DND-41 (cell line): ENCODE results near the gene ANO2.

ENCODE experiments used
- ATAC-seq: fragments of 200-7000 bp; cut with Tn5 transposase; 3 replicates; pipeline ENCODE4 v1.9.1; 2021; ENCODE audit warnings: low read depth; ENCODE audit not compliant: insufficient read depth
- DNase-seq: peaks from one replicate; pipeline ENCODE4 v3.0.0-alpha.2; 2020
- H2AFZ ChIP-seq: 2 replicates; pipeline ENCODE4 v1.6.0; 2012; ENCODE audit warnings: low read depth, low read length
- H3K27ac ChIP-seq: 2 replicates; pipeline ENCODE4 v1.5.1; 2012; ENCODE audit warnings: low read length, inconsistent platforms
- H3K27me3 ChIP-seq: fragments of 200-600 bp; sonication (generic); 2 replicates; pipeline ENCODE4 v1.6.0; 2012; ENCODE audit warnings: low read length, mild to moderate bottlenecking, inconsistent platforms; ENCODE audit not compliant: insufficient read depth, poor library complexity
- H3K36me3 ChIP-seq: 2 replicates; pipeline ENCODE4 v1.5.1; 2012; ENCODE audit warnings: low read length, inconsistent platforms; ENCODE audit not compliant: insufficient read depth
- H3K4me1 ChIP-seq: 2 replicates; pipeline ENCODE4 v1.5.1; 2012; ENCODE audit warnings: mild to moderate bottlenecking, low read length; ENCODE audit not compliant: insufficient read depth
- H3K4me2 ChIP-seq: 2 replicates; pipeline ENCODE4 v1.6.0; 2012; ENCODE audit warnings: mild to moderate bottlenecking, moderate library complexity, low read length, inconsistent platforms; ENCODE audit not compliant: insufficient read depth
- H3K4me3 ChIP-seq, 2 experiments: fragments of 200-600 bp in 1 of 2; shearing (Covaris generic) in 1 of 2; 2 replicates each; pipeline ENCODE4 v1.5.1; 2012 to 2016; ENCODE audit warnings: inconsistent platforms in 2 of 2, low read length in 2 of 2, mild to moderate bottlenecking in 2 of 2, low read depth in 1 of 2, moderate library complexity in 1 of 2
- H3K79me2 ChIP-seq: 2 replicates; pipeline ENCODE4 v1.6.0; 2012; ENCODE audit warnings: low read length, inconsistent platforms; ENCODE audit not compliant: insufficient read depth
- H3K9ac ChIP-seq: 2 replicates; pipeline ENCODE4 v1.6.0; 2012; ENCODE audit warnings: low read depth, mild to moderate bottlenecking, inconsistent platforms, low read length, moderate library complexity
- H3K9me3 ChIP-seq: 2 replicates; pipeline ENCODE4 v1.5.1; 2012; ENCODE audit warnings: low read length, moderate library complexity, mild to moderate bottlenecking, inconsistent platforms; ENCODE audit not compliant: insufficient read depth, severe bottlenecking
- H4K20me1 ChIP-seq: 2 replicates; pipeline ENCODE4 v1.6.0; 2012; ENCODE audit warnings: low read length; ENCODE audit not compliant: insufficient read depth
- CTCF ChIP-seq: IDR thresholded peaks from 2 replicates; pipeline ENCODE4 v1.5.1; 2012; ENCODE audit warnings: borderline replicate concordance, low read length, moderate library complexity, mild to moderate bottlenecking; ENCODE audit not compliant: poor library complexity, severe bottlenecking; ENCODE audit errors: extremely low read depth
- EZH2 ChIP-seq: IDR thresholded peaks from 3 replicates; pipeline ENCODE4 v1.6.1; 2012; ENCODE audit warnings: borderline replicate concordance, low read depth, mild to moderate bottlenecking, moderate library complexity, low read length, inconsistent platforms; ENCODE audit not compliant: severe bottlenecking

ANO2 gene

GRCh38 chr12:5794156-5794555 is 150.9 kb downstream of the ANO2 start:
- DNase-seq (no peak), ATAC-seq (no peak)
- Histone ChIP-seq H3K4me2 (no peak overlapping the region), H3K4me3 (no peak overlapping the region), H3K9ac (no peak overlapping the region), H3K79me2 (no peaks in the 10 kb centered on the region), H3K36me3 (no peaks in the 10 kb centered on the region), H3K9me3 (no peaks in the 10 kb centered on the region), H2AFZ (no peak overlapping the region), H3K27me3 (peaks cover 11% of the 10 kb centered on the region), H4K20me1 (no peaks in the 10 kb centered on the region), H3K4me1 (no peaks in the 10 kb centered on the region), H3K27ac (no peak overlapping the region)
- TF ChIP-seq CTCF, result no peak
- no peak for TF ChIP-seq EZH2

DNA sequence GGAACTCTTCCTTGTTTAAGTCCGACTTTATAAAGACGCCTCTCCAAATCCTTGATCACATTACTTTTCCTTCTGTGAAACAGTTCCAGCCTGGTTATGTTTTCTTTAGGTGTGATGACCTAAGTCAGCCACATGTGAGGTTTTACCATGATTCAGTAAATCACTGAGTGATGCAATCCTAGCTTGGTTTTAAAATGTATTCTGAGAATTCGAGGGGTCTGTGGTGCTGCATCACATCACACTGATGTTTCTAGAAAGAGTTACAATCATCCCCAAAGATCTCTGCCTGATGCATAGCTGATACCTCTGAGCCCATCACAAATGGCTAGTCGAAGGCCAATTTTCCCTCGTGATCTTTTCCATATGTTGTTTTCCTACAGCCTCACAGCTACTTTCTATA is 152.7 kb downstream of the ANO2 start:
- DNase-seq (no peak), ATAC-seq (no peak)
- Histone ChIP-seq H3K27ac (no peak overlapping the region), H3K9ac (no peak overlapping the region), H3K4me1 (no peaks in the 10 kb centered on the region), H3K27me3 (peaks cover 15% of the 10 kb centered on the region), H2AFZ (no peak overlapping the region), H3K9me3 (no peaks in the 10 kb centered on the region), H4K20me1 (no peaks in the 10 kb centered on the region), H3K36me3 (no peaks in the 10 kb centered on the region), H3K4me3 (no peak overlapping the region), H3K4me2 (no peak overlapping the region), H3K79me2 (no peaks in the 10 kb centered on the region)
- TF ChIP-seq EZH2 (no peak), CTCF (no peak)

GRCh38 chr12:5789469-5789968 is 155.5 kb downstream of the ANO2 start:
- H3K4me1 ChIP-seq, result no peaks in the 10 kb centered on the region
- no peak for ATAC-seq
- no peaks in the 10 kb centered on the region for H4K20me1 ChIP-seq
- H3K27ac ChIP-seq, result no peak overlapping the region
- H3K9me3 ChIP-seq, result no peaks in the 10 kb centered on the region
- no peaks in the 10 kb centered on the region for H3K79me2 ChIP-seq
- H2AFZ ChIP-seq, result no peak overlapping the region
- no peak overlapping the region for H3K4me2 ChIP-seq
- no peaks in the 10 kb centered on the region for H3K36me3 ChIP-seq
- peaks cover 15% of the 10 kb centered on the region for H3K27me3 ChIP-seq
- no peak overlapping the region for H3K4me3 ChIP-seq
- TF ChIP-seq EZH2, result no peak
- no peak for TF ChIP-seq CTCF
- DNase-seq, result no peak
- no peak overlapping the region for H3K9ac ChIP-seq

GRCh38 chr12:5787828-5788227 is 157.2 kb downstream of the ANO2 start:
- H3K4me3 ChIP-seq, result no peak overlapping the region
- H3K9me3 ChIP-seq, result no peaks in the 10 kb centered on the region
- no peak overlapping the region for H2AFZ ChIP-seq
- no peak overlapping the region for H3K9ac ChIP-seq
- no peak overlapping the region for H3K4me2 ChIP-seq
- no peaks in the 10 kb centered on the region for H4K20me1 ChIP-seq
- ATAC-seq (no peak), DNase-seq (no peak)
- peaks cover 15% of the 10 kb centered on the region for H3K27me3 ChIP-seq
- TF ChIP-seq EZH2 (no peak), CTCF (no peak)
- no peaks in the 10 kb centered on the region for H3K36me3 ChIP-seq
- H3K4me1 ChIP-seq, result no peaks in the 10 kb centered on the region
- H3K27ac ChIP-seq, result no peak overlapping the region
- H3K79me2 ChIP-seq, result no peaks in the 10 kb centered on the region
